NCI-H446 treated with DMSO at 0.1 percent for 48 hours (cell line): ENCODE results near the gene TFG.

Source experiments
- DNase-seq: peaks from one replicate; lab custom pipeline; 2025; lab: John Stamatoyannopoulos, UW

Gene TFG

DNA sequence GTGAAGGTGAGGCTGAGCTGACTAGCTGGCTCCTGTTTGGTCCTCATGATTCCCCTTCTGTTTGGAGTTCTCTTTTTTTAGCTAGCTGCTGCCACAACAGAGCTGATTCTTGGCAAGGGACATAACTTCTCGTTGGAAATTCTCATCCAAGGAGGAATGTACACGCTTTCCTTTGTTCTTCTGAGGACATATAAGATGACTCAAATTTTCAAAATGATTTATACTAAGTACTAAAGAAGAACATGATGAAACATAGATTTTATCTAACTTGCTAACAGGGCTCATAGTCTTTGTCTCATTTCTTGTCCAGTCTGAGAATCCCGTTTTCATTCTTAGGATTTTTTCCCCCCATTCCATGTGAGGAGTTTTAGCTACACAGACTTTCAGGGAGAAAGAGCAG lies 2.9 kb upstream of the TFG start:
- DNase-seq = no peak

DNA sequence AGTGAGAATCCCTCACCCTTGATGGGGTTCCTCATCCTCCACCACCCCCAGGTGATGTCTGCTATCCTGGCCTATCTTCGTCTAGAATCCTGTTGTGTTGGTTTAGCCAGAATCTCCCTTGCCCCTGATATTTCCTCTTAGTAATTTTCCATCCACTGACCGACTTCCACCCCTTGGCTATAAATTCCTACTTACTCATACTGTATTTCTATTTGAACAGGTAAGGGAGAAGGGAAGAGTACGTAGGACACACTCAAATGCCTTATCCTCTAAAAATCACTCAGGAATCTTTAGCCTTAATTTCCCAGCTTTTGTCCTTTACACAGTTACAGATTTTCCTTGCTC lies 678 bp upstream of the TFG start:
- DNase-seq = no peak

DNA sequence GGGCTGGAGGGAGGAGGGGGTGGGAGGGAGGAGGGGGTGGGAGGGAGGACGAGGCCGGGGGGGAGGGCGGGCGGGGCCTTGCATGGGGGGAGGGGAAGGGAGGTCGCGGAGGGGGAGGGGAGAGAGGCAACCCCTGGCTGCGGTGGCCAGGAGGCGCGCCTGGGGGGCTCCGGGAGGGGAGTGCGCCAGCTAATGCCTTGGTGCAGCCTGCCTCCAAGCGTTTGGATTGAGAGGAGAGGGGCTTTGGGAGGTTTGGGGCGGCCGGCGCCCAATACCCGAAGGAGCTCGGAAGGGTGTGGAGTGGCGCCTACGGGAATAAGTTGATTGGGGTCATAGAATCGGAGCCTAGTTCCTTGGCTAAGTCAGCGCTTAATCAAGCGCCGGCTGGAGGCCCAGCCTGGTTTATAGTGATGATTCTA lies 557 bp downstream of the TFG start:
- DNase-seq = no peak

DNA sequence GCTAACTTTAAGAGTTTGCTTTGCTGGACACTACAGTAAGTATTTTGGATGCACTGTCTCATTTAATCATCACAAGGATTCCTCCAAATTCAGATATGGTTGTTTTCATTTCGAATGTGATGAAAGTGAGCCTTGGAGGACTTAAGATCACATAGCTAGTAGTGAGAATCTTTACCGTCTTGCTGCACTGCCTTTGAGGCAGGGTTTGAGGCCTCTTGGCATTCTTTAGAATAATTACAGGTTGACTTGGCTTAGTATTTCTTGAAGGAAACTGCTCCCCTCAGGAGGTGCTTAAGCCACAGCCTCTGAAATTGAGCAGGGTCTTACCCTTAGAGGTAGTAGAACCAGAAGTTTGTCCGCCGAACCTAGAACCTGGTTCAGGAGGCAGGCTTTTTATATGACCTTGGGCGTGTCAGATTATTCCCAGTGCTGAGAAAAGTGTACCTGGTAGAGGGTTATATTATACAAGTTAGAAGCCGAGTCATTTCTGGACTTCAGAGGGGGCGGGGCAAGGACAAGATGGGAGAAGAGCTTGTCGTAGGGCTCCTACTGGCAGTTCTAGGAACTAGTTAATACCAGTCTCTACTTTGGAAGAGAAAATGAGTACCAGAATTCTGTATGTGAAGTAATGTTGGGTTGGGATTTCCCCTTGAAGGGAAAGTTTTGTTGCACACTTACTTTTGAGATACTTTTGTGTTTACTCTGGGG lies 1.1 kb downstream of the TFG start:
- no peak for DNase-seq

DNA sequence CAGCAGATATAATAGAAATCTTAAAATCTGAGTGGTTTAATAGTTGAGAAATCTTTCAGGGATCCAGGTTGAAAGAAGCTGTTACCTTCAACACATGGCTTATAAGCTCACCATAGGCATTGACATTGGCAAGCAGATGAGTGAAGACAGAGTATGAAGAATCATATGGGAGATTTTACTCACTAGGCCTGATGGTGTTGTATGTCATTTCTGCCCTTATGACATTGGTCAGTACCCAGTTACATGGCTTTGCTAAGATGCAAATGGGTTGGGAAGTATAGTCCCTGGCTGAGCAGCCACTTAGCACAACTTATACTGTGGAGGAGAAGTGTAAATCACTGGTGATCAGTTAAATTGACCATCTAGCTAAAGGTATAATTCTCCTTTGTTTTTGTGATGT lies 5.9 kb downstream of the TFG start:
- no peak for DNase-seq

DNA sequence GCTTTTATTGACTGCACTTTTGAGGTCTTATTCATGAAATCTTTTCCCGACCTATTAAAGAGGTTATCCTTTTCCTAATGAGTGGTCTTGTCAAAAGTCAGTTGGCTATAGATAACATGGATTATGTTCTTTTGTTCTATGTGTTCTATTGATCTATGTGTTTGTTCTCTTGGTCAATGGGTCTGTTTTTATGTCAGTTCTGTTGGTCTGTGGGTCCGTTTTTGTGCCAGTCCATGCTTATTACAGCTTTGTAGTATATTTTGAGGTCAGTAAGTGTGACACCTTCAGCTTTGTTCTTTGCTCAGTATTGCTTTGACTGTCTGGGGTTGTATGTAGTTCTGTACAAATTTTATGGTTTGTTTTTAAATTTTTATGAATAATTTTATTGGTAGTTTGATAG lies 7.8 kb downstream of the TFG start:
- DNase-seq = no peak

DNA sequence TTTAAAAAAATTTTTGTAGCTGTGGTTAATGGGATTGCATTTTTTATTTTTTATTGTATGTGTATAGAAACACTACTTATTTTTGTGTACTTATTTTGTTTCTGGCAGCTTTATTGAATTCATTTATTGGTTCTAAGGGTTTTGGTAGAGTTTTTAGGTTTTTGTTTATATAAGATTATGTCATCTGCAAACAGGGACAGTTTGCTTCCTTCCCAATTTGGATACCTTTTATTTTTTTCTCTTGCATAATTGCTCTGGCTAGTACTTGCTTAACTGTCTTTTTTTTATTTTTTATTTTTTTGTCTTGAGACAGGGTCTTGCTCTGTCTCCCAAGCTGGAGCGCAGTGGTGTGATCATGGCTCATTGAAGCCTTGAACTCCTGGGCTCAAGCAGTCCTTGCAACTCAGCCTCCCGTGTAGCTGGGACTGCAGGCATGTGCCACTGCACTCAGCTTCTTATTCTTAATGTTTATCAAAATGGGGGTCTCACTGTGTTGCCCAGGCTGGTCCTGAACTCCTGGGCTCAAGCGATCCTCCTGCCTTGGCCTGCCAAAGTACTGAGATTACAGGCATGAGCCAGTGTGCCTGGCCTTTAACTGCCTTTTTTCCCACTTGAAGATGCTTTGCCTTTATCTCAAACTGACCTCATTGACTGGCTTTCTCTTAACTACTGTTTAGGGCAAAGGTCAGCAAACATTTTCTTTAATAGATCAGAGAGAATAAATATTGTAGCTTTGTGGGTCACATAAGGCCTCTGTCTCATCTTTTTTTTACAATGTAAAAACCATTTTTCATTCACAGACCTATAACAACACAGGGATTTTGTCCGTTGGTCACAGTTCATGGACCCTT lies 8.6 kb downstream of the TFG start:
- DNase-seq = no peak

DNA sequence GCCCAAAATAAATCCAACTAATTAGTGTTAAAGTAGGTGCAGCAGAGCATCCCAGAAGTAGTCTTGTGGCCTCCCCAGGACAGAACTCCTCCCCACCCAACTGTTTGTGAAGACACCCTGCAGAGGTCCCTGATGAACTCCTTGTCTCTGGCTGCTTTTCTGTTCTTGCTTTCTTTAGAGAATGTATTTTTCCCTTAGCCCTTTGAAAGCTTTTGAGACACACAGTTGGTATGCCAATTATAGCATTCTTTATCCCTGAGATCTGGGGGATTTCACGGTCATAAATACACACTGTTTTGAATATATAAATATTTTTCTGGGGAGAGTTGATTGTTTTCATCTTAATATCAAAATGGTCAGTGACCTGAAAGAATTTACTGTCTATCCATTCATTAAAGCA lies 9.8 kb downstream of the TFG start:
- DNase-seq = no peak

DNA sequence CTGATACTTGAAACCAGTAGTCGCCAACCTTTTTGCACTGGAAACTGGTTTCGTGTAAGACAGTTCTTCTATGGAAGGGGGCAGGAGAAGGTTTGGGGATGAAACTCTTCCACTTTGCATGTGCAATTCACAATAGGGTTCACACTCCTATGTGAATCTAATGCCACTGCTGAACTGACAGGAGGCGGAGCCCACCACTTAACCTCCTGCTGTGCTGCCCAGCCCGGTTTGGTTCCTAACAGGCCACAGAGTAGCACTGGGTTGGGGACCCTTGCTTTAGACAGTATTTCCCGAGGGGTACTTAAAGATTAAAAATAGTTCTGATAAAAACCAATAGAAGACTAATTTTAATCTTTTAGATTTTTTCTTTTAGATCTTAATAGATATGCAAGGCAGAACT lies 11.1 kb downstream of the TFG start:
- no peak for DNase-seq

DNA sequence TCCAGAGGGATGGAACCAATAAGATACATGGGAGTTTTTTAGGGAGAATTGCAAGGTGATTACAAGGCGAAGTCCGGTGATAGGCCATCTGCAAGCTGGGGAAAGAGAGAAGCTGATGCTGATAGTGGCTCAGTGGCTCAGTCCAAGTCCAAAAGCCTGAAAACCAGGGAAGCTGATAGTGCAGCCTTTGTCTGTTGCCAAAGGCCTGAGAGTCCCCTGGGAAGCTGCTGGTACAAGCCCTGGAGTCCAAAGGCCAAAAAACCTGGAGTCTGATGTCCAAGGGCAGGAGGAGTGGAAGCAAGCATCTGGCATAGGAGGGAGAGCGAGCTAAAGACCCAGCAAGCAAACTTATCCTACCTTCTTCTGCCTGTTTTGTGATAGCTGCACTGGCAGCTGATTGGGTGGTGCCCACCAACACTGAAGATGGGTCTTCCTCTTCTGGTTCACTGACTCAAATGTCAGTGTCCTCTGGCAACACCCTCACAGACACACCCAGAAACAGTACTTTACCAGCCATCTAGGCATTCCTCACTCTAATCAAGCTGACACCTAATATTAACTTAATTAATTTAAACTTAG lies 16.7 kb downstream of the TFG start:
- no peak for DNase-seq

DNA sequence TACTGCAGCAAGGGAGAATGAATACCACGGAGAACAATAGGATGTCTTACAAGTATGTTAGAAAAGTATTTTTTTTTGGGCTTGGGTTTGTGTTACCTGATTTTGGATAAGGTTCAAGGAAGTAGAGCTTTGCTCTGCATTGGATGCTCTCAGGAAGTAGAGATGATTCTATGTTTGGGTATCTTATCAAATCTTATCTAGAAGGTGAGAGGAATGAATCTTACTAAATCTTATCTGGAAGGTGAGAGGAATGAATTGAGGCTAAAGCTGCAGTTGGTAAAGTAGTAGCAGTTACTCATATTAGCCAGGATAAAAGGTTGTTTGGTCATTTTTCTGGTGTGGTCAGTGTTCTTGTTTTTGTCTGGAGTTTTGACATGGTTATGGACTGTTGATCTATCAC lies 17.4 kb downstream of the TFG start:
- no peak for DNase-seq

DNA sequence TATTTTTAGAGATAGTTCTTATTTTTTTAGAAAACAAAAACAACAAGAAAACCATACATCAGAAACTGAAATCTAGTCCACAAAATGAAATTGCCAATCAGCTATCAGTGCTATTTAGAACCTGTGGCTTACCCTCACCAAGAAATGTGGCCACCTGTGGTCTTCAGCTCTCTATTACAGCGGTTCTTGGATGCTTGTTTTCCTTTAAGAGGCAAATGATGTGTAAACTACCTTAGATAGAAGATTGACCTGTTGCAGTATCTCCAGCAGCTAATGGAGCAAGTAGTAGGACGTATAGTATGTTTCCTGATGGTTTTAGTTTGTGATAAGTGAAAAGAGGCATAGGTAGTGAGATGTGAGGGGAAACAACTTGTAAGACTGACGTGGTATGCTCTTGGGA lies 21.2 kb downstream of the TFG start:
- DNase-seq = no peak

DNA sequence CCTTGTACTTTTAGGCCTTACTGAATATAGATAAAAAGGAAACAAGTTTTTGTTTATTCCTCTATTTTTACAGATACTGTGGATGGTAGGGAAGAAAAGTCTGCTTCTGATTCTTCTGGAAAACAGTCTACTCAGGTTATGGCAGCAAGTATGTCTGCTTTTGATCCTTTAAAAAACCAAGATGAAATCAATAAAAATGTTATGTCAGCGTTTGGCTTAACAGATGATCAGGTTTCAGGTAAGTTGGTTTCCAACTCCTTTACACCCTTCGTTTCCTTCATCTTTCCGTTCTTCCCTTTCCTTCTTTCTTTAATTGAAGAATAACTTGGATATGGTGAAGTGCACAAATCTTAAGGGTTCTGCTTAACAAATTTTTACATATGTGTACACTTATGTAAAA lies 23.1 kb downstream of the TFG start:
- DNase-seq = no peak

DNA sequence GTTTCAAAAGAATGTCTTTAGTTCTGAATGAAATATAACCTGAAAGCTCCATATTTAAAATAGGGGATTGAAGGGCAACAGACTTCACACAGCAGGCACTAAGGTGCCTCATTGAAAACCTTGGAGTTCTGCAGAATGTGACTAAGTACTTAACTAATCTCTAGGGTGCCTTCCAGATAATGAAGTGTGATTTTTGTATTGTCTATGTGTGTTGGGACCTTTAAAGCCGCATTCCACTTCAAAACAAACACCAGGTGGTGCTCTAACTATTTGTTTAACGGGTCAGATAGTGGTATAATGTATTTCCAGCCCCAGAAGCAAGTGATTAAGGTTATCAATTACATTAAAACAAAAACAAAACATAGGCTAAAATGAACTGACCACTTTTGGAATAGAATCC lies 28.0 kb downstream of the TFG start:
- no peak for DNase-seq

DNA sequence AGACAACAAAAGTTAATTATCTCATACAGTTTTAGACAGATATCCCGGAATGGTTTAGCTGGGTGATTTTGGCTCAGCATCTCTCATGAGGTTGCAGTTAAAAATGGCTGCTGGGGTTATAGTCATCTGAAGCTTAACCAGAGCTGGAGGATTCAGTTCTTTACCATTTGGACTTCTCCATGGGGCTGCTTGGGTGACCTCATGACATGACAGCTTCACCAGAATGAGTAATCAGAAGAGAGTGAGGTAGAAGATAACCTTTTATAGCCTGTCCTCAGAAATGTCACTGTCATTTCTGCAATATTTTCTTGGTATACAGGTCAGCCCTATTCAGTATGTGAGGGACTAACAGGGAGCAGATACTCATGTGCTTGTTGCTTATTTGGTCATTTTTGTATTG lies 30.9 kb downstream of the TFG start:
- no peak for DNase-seq

DNA sequence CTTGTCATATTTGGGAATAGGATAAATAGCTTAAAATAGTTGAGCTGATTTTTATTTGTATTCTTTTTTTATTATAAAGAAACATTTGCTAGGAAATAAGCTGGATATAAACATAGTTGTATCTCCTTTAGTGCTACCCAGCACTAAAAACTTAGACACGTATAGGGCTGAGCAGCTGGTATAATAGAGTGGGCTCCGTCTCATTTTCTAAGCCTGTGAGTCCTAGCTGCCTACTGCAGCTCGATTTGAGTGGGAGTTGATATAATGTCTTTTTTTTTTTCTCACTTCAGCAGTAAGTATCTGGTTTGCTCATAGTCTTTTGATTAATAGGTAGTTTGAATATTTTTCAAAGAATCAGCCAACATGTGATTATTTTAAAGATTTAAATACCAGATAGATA lies 34.2 kb downstream of the TFG start:
- no peak for DNase-seq

DNA sequence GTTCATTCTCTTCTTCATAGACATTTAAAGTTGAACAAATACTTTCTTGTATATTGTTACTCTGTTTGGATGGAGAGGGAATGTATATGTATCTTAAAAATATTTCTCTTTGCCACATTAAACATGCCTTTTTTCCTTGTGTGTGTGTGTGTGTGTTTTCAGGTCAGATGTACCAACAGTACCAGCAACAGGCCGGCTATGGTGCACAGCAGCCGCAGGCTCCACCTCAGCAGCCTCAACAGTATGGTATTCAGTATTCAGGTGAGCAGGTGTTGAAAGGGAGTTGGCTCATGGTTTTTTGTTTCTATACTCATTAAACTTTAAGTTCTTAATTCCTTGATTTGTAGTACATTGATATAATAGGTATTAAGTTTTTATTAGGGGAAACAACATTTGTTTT lies 35.4 kb downstream of the TFG start:
- no peak for DNase-seq

DNA sequence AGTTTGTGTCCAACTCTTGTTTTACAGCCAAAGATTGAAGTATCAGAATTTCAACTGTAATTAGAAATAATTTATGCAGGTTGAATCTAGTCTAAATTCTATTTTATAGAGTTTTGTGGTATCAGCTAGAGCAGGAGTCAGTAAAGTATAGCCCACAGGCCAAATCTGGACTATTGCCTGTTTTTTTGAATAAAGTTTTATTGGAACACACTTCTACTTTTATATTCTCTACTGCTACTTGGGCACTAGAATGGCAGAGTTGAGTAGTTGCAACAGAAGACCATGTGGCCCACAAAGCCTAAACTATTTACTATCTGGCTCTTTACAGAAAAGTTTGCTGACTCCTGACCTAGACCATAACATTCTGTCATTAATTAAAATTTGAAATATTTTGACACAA lies 36.3 kb downstream of the TFG start:
- no peak for DNase-seq

DNA sequence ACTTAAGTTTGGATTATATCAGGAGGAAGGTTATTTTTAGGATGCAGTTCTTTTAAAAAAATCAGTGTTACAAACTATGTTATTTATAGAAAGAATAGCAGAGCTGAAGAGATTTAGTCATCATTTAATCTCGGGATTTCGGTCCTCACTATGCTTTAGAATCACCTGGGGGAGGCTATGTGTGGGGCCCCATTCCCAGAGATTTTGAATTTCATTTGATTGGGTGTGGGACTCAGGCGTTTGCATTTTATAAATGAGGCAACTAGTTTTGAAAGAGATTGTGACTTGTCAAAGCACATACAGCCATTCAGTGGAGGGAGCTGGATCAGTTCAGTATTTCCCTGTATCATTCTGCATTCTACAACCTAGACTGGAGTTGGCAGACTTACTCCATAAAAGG lies 36.8 kb downstream of the TFG start:
- DNase-seq = no peak

DNA sequence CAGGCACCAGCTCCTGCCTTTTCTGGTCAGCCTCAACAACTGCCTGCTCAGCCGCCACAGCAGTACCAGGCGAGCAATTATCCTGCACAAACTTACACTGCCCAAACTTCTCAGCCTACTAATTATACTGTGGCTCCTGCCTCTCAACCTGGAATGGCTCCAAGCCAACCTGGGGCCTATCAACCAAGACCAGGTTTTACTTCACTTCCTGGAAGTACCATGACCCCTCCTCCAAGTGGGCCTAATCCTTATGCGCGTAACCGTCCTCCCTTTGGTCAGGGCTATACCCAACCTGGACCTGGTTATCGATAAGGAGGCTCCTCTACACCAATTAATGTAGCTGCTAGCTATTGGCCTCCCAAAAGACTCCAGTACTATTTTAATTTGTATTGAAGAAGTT lies 38.9 kb downstream of the TFG start:
- DNase-seq = no peak

DNA sequence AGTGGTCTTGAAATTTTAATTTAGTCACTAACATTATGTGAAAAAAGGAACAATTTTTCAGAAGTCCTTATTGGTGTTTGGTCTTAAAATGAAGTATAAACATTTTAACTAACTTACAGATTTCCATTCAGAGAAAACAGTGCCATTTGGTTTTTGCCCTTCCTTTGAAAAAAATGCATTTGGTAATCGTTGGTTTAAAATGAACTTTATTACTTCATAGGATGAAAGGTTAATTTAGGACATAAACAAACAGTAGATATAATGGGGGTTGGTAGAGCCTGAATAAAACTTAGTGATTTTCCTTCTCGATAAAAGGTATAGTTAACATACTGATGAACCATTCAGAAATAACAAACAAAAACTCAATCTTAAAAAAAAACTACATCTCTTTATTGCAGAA lies 39.7 kb downstream of the TFG start:
- DNase-seq = no peak

DNA sequence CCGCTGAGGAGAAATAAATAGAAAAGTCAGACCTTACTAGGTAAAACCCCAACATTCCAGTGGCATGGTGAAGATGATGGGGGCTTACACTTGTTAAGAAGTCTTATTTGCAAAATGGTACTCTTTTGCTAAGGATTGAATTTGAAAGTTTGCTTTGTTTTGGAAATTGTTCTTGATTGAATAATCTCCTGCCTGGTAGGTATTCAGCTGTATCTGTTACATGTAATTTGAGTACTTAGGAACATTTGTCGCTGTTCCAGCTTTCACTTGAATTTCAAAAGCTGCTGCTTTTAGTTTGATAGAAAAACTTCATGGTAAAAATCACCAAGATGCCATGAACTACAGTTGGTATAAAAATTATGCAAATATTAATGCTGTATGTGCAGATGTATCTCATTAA lies 44.6 kb downstream of the TFG start:
- DNase-seq = no peak

DNA sequence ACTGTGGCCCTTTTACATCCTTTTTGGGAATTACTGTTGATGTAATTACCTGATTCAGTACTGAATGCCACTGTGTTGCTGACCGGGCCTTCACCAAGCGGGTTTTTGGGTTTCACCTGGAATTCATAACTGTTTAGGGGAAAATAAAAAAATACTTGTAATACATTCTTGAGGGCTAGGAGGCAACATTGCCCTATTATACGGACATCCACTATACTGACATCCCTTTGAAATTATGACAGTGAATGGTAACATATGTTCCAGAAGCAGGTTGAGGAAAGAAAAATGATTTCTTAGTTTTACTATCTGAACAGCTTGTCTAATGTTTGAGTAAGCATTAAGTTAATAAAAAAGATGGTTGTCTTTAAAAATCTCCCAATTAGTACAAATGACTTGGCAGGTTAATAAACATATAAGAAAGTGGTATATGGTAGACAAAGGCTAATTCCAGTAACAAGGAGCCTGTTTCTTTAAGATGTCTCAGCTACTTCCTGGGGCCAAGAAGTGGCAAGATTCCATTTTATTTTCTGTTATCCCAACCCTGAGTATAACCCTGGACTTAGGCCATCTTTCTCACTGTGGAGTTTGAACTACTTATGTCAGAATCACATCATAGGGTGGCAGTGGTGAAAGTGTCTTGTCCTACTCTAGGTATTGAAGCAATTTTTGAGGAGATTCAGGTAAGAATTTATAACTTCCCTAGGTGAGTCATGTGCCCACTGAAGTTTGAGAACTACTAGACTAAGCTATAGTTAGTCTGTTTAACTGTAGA lies 45.5 kb downstream of the TFG start:
- DNase-seq = no peak
